IMR-90 (cell line): ENCODE data around the gene PPM1J. TPM values are rescaled to one million over a fixed set of nuclear protein-coding genes. Genes with fewer than 3 reads are reported as not detected.

Experiments used
- ATAC-seq: fragments of 200-7000 bp; cut with Tn5 transposase; 2 replicates; pipeline ENCODE4 v1.9.1; 2020; ENCODE audit warnings: low read depth, mild to moderate bottlenecking, moderate library complexity
- BruUV-seq: library from RNA; stranded (reverse); fragments of 400-500 nt; replicated peaks from 2 replicates; lab custom pipeline; 2021; lab: Mats Ljungman, UMichigan
- CTCF ChIA-PET: fragments of 300-600 bp; formaldehyde crosslinking; extraction: SDS; loops from one replicate; lab custom pipeline; 2021; ENCODE audit warnings: antibody characterized with exemption; lab: Yijun Ruan, JAX
- POLR2A ChIA-PET: fragments of 300-600 bp; sonication (Branson Sonifier 250); formaldehyde crosslinking; loops from one replicate; lab custom pipeline; 2022; ENCODE audit warnings: antibody characterized with exemption; ENCODE audit not compliant: unreplicated experiment; lab: Charles Lee
- DNase-seq: peaks from one replicate; pipeline ENCODE4 v3.0.0; 2013
- H2AFZ ChIP-seq: replicated peaks from 2 replicates; pipeline ENCODE3; 2013; ENCODE audit warnings: low read length, mild to moderate bottlenecking; ENCODE audit not compliant: poor library complexity
- H2AK5ac ChIP-seq: 2 replicates; pipeline ENCODE4 v1.6.1; 2013; ENCODE audit warnings: low read depth, low read length, inconsistent platforms
- H2AK9ac ChIP-seq: replicated peaks from 2 replicates; pipeline ENCODE3; 2013; ENCODE audit warnings: mild to moderate bottlenecking, low read depth, low read length, moderate library complexity; ENCODE audit not compliant: poor library complexity
- H2BK120ac ChIP-seq: 2 replicates; pipeline ENCODE4 v1.6.1; 2013; ENCODE audit warnings: low read depth, low read length, inconsistent platforms
- H2BK15ac ChIP-seq: 3 replicates; pipeline ENCODE4 v1.6.1; 2013; ENCODE audit warnings: low read depth, low read length, inconsistent platforms
- H2BK20ac ChIP-seq: 2 replicates; pipeline ENCODE4 v1.6.1; 2013; ENCODE audit warnings: low read depth, mild to moderate bottlenecking, inconsistent platforms, low read length, moderate library complexity
- H2BK5ac ChIP-seq: 2 replicates; pipeline ENCODE4 v1.6.1; 2013; ENCODE audit warnings: mild to moderate bottlenecking, low read depth, low read length, inconsistent platforms; ENCODE audit not compliant: poor library complexity, severe bottlenecking
- H3K14ac ChIP-seq: replicated peaks from 2 replicates; pipeline ENCODE4 v1.6.1; 2013; ENCODE audit warnings: low read depth, low read length, inconsistent platforms
- H3K18ac ChIP-seq: 2 replicates; pipeline ENCODE4 v1.6.1; 2013; ENCODE audit warnings: low read depth, low read length, control low read depth
- H3K23ac ChIP-seq: 2 replicates; pipeline ENCODE4 v1.6.1; 2013; ENCODE audit warnings: low read depth, low read length, inconsistent platforms
- H3K27ac ChIP-seq: 2 replicates; pipeline ENCODE4 v1.5.1; 2013; ENCODE audit warnings: mild to moderate bottlenecking, control low read depth, low read length; ENCODE audit not compliant: insufficient read depth
- H3K27me3 ChIP-seq: 2 replicates; pipeline ENCODE4 v1.6.1; 2013; ENCODE audit warnings: low read length; ENCODE audit not compliant: control insufficient read depth, insufficient read depth
- H3K36me3 ChIP-seq: 2 replicates; pipeline ENCODE4 v1.6.1; 2013; ENCODE audit warnings: low read length, mixed read lengths; ENCODE audit not compliant: control insufficient read depth, insufficient read depth
- H3K4ac ChIP-seq: 2 replicates; pipeline ENCODE4 v1.6.1; 2013; ENCODE audit warnings: low read depth, low read length, inconsistent platforms
- H3K4me1 ChIP-seq: 2 replicates; pipeline ENCODE4 v1.6.1; 2013; ENCODE audit warnings: low read length, mixed read lengths; ENCODE audit not compliant: control insufficient read depth, insufficient read depth
- H3K4me2 ChIP-seq: 2 replicates; pipeline ENCODE4 v1.6.1; 2013; ENCODE audit warnings: low read depth, mild to moderate bottlenecking, control low read depth, low read length, moderate library complexity
- H3K4me3 ChIP-seq: 2 replicates; pipeline ENCODE4 v1.5.1; 2013; ENCODE audit warnings: low read depth, mild to moderate bottlenecking, control low read depth, low read length, moderate library complexity; ENCODE audit not compliant: insufficient read depth
- H3K56ac ChIP-seq: 2 replicates; pipeline ENCODE4 v1.6.1; 2013; ENCODE audit warnings: low read length, inconsistent platforms; ENCODE audit not compliant: insufficient read depth; ENCODE audit errors: extremely low read depth
- H3K79me1 ChIP-seq, 2 experiments: 2 replicates each; pipeline ENCODE4 v1.6.1; 2013; ENCODE audit warnings: low read length in 2 of 2, inconsistent platforms in 1 of 2, low read depth in 1 of 2
- H3K9ac ChIP-seq: 2 replicates; pipeline ENCODE4 v1.6.1; 2013; ENCODE audit warnings: low read depth, low read length, control low read depth
- H3K9me1 ChIP-seq: 2 replicates; pipeline ENCODE4 v1.6.1; 2013; ENCODE audit warnings: low read length, inconsistent platforms; ENCODE audit not compliant: insufficient read depth
- H3K9me3 ChIP-seq: 2 replicates; pipeline ENCODE4 v1.6.1; 2013; ENCODE audit warnings: low read length; ENCODE audit not compliant: control insufficient read depth, insufficient read depth
- H4K20me1 ChIP-seq: 2 replicates; pipeline ENCODE4 v1.6.1; 2013; ENCODE audit warnings: low read length, inconsistent platforms; ENCODE audit not compliant: insufficient read depth
- H4K5ac ChIP-seq: 2 replicates; pipeline ENCODE4 v1.6.1; 2013; ENCODE audit warnings: mild to moderate bottlenecking, low read depth, low read length, control low read depth
- H4K8ac ChIP-seq, 2 experiments: 2 replicates each; pipeline ENCODE4 v1.6.1; 2013; ENCODE audit warnings: low read depth in 2 of 2, low read length in 2 of 2, control low read depth in 1 of 2, inconsistent platforms in 1 of 2
- H4K91ac ChIP-seq: 2 replicates; pipeline ENCODE4 v1.6.1; 2013; ENCODE audit warnings: low read depth, low read length, inconsistent platforms; ENCODE audit not compliant: insufficient read depth
- CEBPB ChIP-seq: IDR thresholded peaks from 2 replicates; pipeline ENCODE4 v1.6.1; 2012; ENCODE audit warnings: low read depth, low read length, improper control_type of control experiment
- WGBS, 2 experiments: methylation state at CpG; one replicate each; pipeline versions ENCODE4 v1.1.5 to v1.1.7; 2013; ENCODE audit warnings: missing lambda C conversion rate in 2 of 2; ENCODE audit not compliant: insufficient read length in 1 of 2; ENCODE audit errors: extremely low coverage in 2 of 2; 5-methylcytosine and 5-hydroxymethylcytosine counted together
- dilution Hi-C: fragments of 300-500 bp; cut with HindIII; formaldehyde crosslinking; loops from one replicate; pipeline ENCODE4 v1.14.3; 2018; ENCODE audit warnings: low sequenced_read_pairs; ENCODE audit not compliant: unreplicated experiment
- in situ Hi-C: fragments of 300-500 bp; cut with MboI; formaldehyde crosslinking; loops from 3 replicates; pipeline ENCODE4 v1.14.3; 2019; ENCODE audit warnings: low sequenced_read_pairs, inconsistent platforms, mixed read lengths
- intact Hi-C: fragments of 100-400 bp; cut with micrococcal nuclease; formaldehyde crosslinking; loops from 2 replicates; pipeline ENCODE4 v1.10.0; 2022
- polyA plus RNA-seq, 3 experiments: library from polyadenylated mRNA; depleted of rRNA; stranded (reverse); fragments of >200 nt; gene quantifications; 2 replicates each; pipeline ENCODE4 v1.2.3, GENCODE V29; 2012; ENCODE audit warnings: low replicate concordance in 1 of 3
- total RNA-seq: library from RNA; depleted of rRNA; stranded (reverse); fragments of >200 nt; gene quantifications from 2 replicates; pipeline ENCODE4 v1.2.3, GENCODE V29; 2012

The PPM1J gene
- total and polyA plus RNA-seq, 2 of the 4 experiments (the other 2 are of a cell fraction), result 1.8 to 2.4 TPM

- no CpG with 5 or more reads among the region's 2 CpGs for whole genome bisulfite sequencing, 2 experiments
- dilution Hi-C loops (no loop called here), intact Hi-C loops (loop anchor here (5.0 to 10.0 kb wide), 2 partner anchors 235 to 958 kb away; partner anchors contain the start of gene SLC16A1), in situ Hi-C loops (loop anchor here (5.0 to 25.0 kb wide), 4 partner anchors 88 to 968 kb away; partner anchors contain the start of gene SLC16A1)
- Histone ChIP-seq H4K8ac (no peak overlapping the region), H2BK20ac (no peak overlapping the region), H2BK5ac (no peak overlapping the region), H3K27ac (no peak overlapping the region), H3K4me3 (no peak overlapping the region), H2AFZ (peak overlapping the region; percentile 6), H3K27me3 (peaks cover 4% of the 10 kb centered on the region; the same call in 1 of the 2 replicates), H3K56ac (no peak overlapping the region), H3K36me3 (no peaks in the 10 kb centered on the region), H2BK15ac (no peak overlapping the region), H3K79me1 (no peaks in the 10 kb centered on the region), H2AK9ac (no peak overlapping the region), H3K18ac (no peak overlapping the region), H4K5ac (no peak overlapping the region), H3K9ac (no peak overlapping the region), H3K23ac (no peak overlapping the region), H3K4ac (no peak overlapping the region), H3K9me1 (peaks cover 4% of the 10 kb centered on the region), H3K9me3 (no peaks in the 10 kb centered on the region), H2BK120ac (no peak overlapping the region), H4K91ac (no peak overlapping the region), H4K20me1 (no peaks in the 10 kb centered on the region), H3K14ac (no peak overlapping the region), H3K4me2 (no peak overlapping the region), H2AK5ac (no peak overlapping the region), H3K4me1 (peaks cover 9% of the 10 kb centered on the region)
- BruUV-seq, result no TSS peak
- no peak for DNase-seq
- ATAC-seq, result no peak
- CTCF ChIA-PET, result interaction anchor here (1.1 to 2.5 kb wide), 3 partner anchors 79 to 85 kb away, joined by 3 to 16 read pairs (median 7); no protein-coding TSS in a partner anchor
- POLR2A ChIA-PET, result no interaction called here
- no peak for TF ChIP-seq CEBPB
Observed at GRCh38 chr1:112719706-112720105, 4.6 kb upstream of the PPM1J start.
